ENCODE results near the gene MICAL2.

MICAL2 gene

GRCh38 chr11:12110201-12110713 is at the start of gene MICAL2:
MICAL2 (plus strand) TSS chr11:12110590; CDS start chr11:12162156, 51,566 bp downstream.
- DNase-seq: peak; percentile 81

- DNase-seq: no peak
These were observed 48.4 kb upstream of the MICAL2 start for GRCh38 chr11:12061851-12062560.

- peak; percentile 34 for DNase-seq
These were observed 47.1 kb upstream of the MICAL2 start for GRCh38 chr11:12063251-12063650.

- no peak for DNase-seq
These were observed 46.0 kb upstream of the MICAL2 start for GRCh38 chr11:12064136-12064953.

GRCh38 chr11:12064954-12065280 is 45.5 kb upstream of the MICAL2 start:
- DNase-seq: no peak

GRCh38 chr11:12066056-12066798 is 44.2 kb upstream of the MICAL2 start:
- DNase-seq: peak; percentile 94

GRCh38 chr11:12066799-12067508 is 43.4 kb upstream of the MICAL2 start:
- DNase-seq: peak; percentile 62

- DNase-seq: no peak
These were observed 42.5 kb upstream of the MICAL2 start for GRCh38 chr11:12067796-12068357.

- no peak for DNase-seq
These were observed 41.2 kb upstream of the MICAL2 start for GRCh38 chr11:12069066-12069676.

- DNase-seq: no peak
These were observed 39.7 kb upstream of the MICAL2 start for GRCh38 chr11:12070446-12071267.

- no peak for DNase-seq
These were observed 38.8 kb upstream of the MICAL2 start for GRCh38 chr11:12071574-12071973.

GRCh38 chr11:12073436-12073835 is 37.0 kb upstream of the MICAL2 start:
- no peak for DNase-seq

GRCh38 chr11:12073886-12074285 is 36.5 kb upstream of the MICAL2 start:
- no peak for DNase-seq

- DNase-seq: no peak
These were observed 35.7 kb upstream of the MICAL2 start for GRCh38 chr11:12074529-12075195.

GRCh38 chr11:12075291-12075690 is 35.1 kb upstream of the MICAL2 start:
- DNase-seq: no peak

GRCh38 chr11:12075822-12076821 is 34.3 kb upstream of the MICAL2 start:
- peak; percentile 99 for DNase-seq

GRCh38 chr11:12076840-12077534 is 33.4 kb upstream of the MICAL2 start:
- DNase-seq: peak; percentile 86

- no peak for DNase-seq
These were observed 32.7 kb upstream of the MICAL2 start for GRCh38 chr11:12077535-12078280.

Data from kidney glomerular epithelial cell (primary cell).